HG03439 (cell line): ENCODE results near the gene MRPL20.
"Not testable (repeated sequence)": the region's sequence is repeated elsewhere in the genome, so short reads cannot be mapped to it uniquely, and the experiment has no call there.

Source experiments
- ATAC-seq: cut with Tn5 transposase; IDR thresholded peaks from one replicate; pipeline ENCODE4 v1.9.1; 2021; ENCODE audit warnings: mild to moderate bottlenecking, moderate library complexity; ENCODE audit not compliant: unreplicated experiment

The MRPL20 gene

DNA sequence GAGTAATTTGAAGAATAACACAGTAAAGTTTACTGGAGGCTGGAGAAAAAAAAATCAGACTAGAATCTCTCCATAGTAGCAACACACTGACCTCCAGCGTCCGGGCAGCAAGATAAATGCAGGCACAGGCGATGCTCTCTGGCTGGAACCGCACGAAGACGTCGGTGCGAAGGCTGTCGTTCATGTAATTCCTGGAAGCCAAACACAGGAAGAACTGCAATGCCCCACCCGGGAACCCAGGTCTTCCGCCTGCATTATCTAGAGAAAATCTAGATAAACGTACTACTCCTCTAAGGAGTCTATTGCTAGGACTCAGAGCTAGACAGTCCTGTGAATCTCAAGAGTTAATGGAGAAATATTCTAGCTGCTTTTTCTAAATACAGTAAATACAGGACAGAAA lies 16.4 kb downstream of the MRPL20 start:
- no peak for ATAC-seq

DNA sequence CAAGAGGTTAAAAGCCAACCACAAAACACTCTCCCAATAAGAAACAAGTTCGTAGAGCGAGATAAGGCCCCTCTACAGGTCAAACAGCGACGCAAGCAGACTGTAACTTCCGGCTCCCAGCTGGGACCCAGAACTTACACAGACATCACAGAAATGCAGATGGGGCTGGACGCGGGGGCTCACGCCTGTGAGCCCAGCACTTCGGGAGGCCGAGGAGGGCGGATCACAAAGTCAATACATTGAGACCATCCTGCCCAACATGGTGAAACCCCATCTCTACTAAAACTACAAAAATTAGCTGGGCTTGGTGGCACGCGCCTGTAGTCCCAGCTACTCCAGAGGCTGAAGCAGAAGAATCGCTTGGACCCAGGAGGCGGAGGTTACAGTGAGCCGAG lies 19.0 kb downstream of the MRPL20 start:
- no peak for ATAC-seq

DNA sequence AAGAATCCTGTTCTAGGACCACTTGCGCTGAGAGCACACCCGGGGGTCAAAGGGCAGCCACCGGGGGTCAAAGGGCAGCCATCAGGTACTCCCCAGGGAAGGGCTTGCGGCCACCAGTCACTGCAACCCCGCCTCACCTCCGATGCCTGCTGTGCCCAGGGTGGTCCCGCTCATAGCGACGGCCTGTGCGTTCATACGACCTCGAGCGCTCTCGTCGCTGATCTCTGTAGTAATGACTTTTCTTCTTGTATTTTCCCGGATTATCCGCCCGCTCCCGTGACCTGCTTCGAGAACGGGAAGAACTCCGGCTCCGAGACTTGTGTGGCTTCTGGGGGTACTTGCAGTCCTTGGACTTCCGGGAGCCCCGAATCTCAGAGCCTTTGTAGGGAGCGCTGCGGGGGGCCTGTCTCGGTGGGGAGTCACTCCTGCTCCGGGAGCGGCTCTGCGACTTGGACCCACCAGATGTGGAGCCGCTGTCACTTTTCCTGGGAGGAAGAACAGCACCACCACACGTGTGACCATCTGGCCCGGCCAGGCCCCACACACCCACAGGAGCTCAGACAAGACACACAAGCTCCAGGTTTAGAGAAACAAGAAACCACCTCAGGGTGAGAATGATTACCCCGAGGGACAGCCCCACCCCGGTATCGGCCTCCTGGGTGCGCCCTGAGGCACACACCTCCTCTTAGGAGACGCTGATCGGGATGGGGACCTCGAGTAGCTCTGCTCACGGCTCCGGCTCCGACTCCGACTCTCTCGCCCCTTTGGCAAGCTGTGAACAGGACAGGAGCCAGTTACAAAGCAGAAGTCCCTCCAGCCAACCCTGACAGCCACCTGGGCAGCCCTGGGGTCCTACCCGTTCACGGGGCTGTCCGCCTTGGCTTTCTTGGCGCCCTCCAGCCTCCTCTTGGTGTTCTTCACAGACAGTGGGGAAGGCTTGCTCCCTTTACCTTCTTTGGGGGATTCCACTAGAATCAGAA lies 19.7 kb downstream of the MRPL20 start:
- no peak for ATAC-seq

DNA sequence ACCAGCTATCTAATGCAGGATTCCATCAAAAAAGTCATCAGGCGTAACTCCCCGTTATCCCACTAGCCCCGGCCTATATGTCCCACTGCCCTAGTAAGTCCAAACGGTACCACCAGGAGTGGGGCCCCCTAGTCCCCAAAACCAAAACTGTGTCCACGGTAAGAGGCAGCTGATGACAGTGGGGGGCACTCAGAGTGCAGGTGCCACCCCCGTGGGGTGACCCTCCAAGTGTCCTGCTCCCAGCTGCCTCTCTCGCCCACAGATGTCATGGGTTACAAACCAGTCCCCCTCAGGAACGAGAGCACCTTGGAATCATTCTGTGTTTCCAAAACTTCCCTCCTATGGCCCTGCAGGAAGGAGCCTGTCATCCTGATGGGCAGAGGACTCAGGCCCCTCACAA lies 21.2 kb downstream of the MRPL20 start:
- ATAC-seq = no peak

DNA sequence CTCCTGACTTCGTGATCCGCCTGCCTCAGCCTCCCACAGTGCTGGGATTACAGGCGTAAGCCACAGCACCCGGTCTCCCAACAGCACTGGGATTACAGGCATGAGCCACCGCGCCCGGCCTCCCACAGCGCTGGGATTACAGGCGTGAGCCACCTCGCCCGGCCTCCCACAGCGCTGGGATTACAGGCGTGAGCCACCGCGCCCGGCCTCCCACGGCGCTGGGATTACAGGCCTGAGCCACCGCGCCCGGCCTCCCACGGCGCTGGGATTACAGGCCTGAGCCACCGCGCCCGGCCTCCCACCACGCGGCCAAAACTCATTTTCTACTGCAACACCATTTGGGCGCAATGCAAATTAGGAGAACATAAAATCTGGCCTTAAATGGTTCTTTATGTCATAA lies 21.8 kb downstream of the MRPL20 start:
- ATAC-seq = not testable (repeated sequence)

DNA sequence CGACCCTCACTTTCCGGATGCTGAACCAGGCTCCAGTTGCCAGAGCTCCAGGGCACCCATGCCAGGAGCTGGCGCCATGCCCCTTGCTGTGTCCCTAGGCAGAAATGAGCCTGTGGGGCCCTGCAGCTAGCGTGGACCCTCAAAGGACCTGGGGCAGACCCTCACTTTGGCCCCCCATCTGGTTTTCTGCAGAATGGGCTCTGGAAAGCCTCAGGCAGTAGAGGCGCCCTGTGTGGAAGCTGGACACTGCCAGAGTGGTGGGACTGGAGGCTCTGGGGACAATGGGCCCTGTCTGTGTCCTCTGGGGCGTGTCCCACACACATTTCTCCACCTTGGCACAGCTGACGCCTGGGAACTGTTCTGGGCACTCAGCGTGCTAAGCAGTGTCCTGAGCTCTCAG lies 25.8 kb downstream of the MRPL20 start:
- ATAC-seq = no peak

DNA sequence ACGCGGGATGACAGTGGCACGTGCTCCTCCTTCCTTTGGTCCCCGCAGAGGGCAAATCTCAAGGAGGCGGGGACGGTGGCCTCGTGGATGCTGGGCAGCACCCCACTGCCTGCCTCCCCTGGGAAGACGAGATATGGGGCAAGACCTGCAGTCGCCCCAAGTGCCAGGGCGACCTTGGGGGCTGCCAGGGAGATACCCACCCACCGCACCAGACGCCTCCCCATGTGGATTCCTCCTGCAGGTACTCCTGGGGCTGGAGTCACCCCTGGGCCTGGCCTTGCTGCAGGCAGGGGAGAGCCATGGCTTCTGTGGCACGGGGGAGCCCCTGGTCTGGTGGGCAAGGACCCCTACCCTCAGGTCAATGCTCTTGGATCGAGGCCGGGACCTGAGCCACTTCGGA lies 26.2 kb downstream of the MRPL20 start:
- no peak for ATAC-seq

DNA sequence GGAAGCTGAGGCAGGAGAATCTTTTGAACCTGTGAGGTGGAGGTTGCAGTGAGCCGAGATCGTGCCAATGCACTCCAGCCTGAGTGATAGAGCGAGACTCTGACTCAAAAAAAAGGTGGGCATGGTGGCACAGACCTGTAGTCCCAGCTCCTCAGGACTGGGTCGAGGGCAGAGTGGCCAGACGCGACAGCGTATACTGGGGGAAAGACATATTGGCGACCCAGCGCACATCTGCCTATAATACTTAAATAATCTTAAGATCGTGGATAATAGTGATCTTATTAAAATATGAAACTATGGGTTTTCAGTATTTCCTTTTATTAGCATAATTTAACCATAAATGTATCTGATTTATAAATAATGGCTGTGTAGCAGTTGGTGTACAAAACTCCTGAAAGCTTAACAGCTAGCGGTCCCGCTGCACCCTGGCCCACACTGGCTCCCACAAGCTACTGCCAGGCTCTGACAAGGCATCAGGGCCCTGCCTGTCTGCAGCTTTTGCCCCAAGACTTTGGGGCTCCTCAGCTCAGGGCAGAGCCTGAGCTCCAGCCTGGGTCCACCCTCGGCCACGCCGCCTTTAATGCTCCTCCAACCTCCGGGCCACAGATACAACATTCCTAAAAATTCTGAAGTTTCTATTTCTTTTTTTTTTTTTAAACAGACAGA lies 29.4 kb downstream of the MRPL20 start:
- ATAC-seq = no peak

DNA sequence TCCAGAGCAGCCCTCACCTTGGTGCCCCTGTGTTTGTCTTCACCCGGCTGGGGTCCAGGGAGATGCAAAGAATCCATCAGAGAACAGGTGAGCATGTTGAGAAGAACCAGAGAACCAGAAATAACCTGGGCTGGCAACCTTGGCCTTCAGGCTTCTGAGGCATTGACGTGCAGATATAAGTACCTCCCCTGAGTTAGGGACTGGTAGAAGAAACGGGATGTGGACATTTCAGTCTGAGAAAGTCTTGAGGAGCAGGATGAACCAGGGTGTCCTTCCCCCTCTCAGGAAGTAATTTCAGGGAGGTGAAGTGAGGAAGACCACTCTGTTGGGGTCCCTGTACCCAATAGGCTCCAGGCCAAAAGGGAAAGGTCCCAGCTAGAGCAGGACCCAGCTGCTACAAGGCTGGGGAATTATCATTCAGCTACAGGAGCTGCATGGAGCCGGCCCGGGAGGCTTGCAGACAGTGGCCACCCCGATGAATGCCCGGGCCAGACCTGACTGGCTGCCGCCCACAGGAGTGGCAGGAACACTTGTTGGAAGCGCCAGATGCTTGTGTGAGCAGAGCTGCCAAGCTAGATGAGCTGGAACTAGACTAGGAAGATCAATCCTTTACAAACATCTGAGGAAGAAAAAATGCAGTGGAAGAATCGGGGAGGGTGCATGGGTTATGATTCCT lies 30.4 kb downstream of the MRPL20 start:
- ATAC-seq = no peak

DNA sequence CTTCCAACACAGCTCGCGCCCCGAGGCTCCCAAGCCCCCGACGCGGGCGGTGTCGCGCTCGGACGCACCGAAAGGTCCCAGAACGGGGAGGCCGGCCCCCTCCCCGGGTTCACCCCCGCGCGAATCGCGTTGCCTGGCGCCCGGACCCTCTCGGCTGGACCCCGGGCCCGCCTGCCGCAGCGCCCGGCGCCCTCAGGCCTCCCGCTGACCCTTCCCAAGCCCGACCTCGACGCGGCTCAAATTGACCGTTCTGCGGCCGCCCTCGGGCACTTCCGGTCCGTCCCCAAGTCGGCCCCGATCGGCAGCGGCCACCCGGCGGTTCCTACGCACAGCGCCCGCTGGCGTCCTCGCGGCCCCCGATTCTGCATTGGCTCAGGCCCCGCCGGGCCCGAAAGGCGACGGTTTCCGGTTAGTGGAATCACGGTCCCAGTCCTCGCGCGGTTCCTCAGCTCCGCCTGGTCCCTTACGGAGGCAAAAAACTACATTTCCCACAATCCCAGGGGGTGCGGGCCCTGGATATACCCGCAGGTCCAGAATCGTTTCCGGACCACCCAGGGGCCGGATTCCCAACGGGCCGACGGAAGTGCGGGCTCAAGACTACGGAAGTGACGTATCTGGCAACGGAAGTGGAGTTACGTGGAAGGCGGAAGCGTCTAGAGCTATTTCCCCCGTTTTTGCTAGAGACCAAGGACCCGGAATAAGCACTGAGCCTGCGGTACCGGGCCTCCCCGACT lies 32.0 kb downstream of the MRPL20 start, which contains the start of gene AURKAIP1:
TSS of gene AURKAIP1 (minus strand) at position 279 of the 734 bp plus-strand sequence. CDS start 451 bp downstream, outside the sequence.
- ATAC-seq = peak; percentile 89

DNA sequence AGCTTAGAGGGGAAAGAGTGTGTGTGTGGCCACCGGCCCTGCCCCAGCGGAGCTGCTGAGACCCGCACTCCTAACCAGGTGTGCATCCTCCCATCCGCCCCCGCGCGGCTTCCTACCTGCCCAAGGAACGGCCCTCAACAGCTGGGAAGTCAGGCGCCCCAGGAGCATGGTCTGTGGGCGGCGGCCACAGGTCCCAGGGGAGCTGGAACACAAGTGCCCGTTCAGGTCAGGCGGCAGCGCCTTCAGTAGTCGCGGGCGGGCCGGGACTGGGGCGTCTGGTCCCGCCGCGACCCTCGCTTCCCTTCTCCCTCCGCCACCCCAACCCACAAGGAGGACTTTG lies 32.5 kb downstream of the MRPL20 start:
- peak; percentile 3 for ATAC-seq

DNA sequence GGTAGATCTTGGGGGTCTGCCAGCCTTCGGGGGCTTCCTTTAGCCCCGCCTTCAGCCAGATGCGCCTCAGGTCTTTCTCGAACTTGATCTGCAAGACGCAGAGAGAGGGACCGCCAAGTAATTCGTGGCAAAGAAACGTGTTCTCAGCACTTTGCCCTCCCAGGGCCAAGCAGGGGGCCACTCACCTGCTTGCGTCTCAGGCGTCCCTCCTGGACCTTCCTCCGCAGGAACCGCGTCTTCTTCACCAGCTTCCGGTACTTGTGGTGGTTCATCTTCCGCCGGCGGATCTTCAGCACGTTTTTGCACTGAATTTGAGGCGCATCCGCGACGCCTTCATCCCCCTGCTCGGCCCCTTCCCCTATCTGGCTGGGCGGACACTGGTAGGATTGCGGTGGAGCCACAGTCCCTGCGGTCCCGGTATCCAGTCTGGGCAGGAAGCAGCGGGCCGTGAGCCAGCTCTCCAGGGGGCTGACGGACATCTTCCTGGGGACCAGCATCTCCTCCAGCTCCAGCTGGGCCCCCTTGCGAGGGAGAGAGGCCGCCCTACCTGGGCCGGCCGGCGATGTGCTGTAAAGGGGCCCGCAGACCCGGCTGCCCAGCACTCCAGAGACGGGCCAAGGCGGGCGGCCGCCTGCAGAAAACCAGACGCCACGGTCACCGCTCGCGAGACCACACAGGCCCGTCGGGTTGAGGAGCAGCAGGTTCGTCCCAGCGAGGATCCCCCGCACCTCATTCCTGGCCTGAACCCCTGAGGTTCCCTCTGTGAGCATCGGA lies 33.1 kb downstream of the MRPL20 start:
- ATAC-seq = no peak

DNA sequence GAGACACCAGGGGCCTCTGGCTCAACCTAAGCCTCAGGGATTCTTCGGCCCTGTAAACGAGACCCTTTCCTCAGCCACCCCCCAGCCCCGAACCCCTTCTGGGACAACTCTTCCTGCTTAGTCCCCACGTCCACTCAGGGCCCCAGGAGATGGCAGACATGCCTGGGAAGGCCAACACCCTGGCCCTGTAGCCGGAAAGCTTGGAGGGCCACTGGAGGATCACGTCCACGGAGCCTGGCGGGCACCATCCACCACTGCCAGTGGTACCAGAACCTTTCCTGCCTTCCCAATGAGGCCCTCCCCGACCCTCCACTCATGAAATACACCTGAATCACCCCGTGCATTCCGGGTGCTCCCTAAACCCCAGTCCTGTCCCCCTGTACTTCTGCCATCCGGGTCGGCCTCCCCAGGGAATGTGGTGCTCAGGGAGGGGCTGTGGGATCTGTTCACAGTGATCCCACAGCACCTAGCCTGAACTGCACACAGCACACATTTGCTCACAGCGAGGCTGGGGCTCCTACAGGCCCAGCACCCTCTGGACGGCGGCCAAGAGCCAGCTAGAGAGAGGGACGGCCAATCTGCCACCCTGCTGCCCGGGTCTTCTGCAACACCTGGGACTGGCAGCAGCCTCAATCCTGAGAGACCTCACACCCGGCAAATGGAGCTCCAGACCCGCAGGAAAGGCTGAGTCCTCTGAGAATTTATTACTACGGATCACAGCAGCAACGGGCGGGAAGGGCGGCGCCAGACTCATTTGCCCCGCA lies 33.9 kb downstream of the MRPL20 start:
- no peak for ATAC-seq

DNA sequence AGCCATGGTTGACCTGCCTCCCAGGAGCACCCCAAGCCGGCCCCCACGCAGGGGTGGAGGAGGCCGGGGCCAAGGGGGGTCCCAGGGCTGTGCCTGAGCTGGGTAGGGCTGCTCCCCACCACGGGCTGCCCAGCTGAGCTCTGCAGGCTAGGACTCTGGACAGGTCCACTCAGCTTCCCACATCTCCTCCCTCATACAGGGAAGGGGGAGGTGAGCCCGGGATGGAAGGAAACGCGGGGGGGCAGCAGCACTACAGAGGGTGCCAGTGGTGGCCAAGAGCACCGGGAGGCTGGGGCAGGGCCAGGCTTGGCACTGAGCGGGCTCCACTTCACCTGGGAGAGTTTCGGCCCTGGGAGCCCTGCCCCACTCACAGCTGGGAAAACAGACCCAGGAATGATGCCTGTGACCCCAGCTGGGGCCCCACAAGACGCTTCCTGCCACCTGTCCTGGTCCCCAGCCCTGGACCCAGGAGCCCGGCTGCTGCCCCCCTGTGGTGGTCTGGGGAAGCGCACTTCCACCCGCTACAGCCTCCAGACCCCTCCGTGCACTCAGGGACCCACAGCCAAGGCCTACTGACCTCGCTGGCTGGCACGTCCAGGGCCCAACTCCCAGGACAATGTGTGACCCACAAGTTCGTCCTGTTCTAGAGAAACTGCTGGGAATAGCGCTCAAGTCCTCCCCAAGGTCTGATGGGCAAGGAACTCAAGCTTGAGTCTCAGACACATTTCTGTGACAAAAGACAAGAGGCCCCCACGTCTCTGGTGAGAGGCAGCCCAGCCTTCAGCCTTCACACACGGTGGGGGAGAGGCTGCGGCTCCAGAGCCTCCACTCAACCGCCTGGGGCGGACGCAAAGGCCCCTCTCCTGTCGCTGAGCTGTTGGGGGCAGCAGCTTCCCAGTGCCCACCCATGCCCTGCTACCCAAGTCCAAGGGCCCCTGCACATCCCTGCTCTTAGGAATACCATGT lies 35.1 kb downstream of the MRPL20 start:
- ATAC-seq = no peak

DNA sequence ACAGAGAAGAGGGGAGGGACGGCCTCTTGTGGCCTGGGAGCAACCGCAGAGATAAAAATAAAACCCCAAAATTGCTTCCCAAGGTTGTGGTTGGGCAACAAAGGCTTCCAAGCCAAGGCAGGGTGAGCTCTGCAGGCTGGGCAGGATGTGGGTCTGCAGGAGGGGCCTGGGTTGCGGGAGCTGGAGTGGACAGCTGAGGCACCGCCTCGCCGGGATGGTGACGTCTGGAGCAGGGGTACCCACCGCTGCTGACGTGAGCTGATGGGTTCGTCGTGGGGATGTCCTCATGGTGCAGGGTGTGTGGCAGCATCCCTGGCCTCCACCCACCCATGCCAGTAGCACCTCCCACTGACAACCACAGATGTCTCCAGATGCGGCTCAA lies 35.7 kb downstream of the MRPL20 start:
- ATAC-seq = no peak

DNA sequence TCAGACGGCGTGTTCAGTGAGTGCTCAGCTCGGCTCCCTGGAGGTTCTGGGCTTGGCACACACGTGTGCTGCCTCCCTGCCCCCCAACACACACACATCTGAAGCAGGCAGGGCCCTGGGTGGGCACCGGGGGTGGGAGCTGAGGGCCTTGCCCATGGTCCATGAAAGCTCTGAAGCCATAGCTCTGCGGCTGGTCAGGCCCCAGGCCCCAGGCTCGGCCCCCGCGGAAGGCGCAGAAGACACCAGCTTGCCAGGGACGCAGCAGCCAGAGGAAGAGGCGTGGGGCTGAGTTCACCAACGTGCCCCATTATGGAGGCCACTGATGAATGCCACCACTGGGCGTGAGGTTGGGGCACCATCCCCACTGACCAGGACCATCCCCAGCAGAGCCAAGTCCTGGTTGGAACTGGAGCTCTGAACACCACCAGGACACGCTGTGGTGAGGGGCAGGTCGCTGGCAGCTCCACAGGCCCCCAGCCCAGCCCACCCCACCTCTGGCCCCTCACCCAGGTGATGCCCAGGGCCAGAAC lies 36.3 kb downstream of the MRPL20 start:
- no peak for ATAC-seq

DNA sequence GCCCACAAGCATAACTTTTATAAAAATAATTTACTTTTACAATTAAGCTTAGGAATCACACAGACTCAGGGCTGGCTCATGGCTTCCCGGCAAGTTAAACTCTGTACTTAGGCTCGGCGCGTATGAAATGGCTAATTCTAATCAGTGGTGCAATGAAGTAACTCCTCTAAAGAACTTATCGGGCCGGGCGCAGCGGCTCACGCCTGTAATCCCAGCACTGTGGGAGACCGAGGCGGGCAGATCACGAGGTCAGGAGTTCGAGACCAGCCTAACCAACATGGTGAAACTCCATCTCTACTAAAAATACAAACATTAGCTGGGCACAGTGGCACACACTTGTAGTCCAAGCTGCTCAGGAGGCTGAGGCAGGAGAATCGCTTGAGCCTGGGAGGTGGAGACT lies 37.0 kb downstream of the MRPL20 start:
- ATAC-seq = not testable (repeated sequence)

DNA sequence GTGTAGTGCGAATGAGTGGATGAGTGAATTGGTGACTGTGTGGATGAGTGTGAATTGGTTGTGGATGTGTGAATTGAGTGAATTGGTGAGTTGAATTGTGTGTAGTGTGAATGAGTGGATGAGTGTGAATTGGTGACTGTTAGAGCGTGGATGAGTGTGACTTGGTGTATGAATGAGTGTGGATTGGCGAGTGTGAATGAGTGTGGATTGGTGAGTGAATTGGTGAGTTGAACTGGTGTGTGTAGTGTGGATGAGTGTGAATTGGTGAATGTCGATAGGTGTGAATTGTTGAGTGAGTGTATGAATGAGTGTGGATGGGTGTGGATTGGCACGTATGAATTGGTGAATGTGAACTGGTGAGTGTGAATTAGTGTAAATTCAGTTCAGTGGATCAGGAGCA lies 39.8 kb downstream of the MRPL20 start:
- ATAC-seq = no peak
